A673 (cell line): Measurements from ENCODE around the gene GTF3C5. TPM values are rescaled to one million over a fixed set of nuclear protein-coding genes. Genes with fewer than 3 reads are reported as not detected.

Source experiments
- BruUV-seq: library from RNA; stranded (reverse); fragments of 400-500 nt; replicated peaks from 2 replicates; lab custom pipeline; 2021; lab: Mats Ljungman, UMichigan
- CTCF ChIA-PET: fragments of 300-600 bp; sonication (Branson Sonifier 250); formaldehyde crosslinking; loops from one replicate; lab custom pipeline; 2022; ENCODE audit warnings: antibody characterized with exemption; lab: Charles Lee
- POLR2A ChIA-PET: fragments of 300-600 bp; sonication (Branson Sonifier 250); formaldehyde crosslinking; loops from one replicate; lab custom pipeline; 2022; ENCODE audit warnings: antibody characterized with exemption; ENCODE audit not compliant: low non-redundant PET; lab: Charles Lee
- DNase-seq: peaks from one replicate; pipeline ENCODE4 v3.0.0-alpha.2; 2015; ENCODE audit warnings: low spot score
- H3K27ac ChIP-seq: fragments of 200-600 bp; sonication (generic); 2 replicates; pipeline ENCODE4 v1.5.1; 2016; ENCODE audit warnings: mixed run types, low read depth, mild to moderate bottlenecking, mixed read lengths, antibody characterized with exemption, low read length; ENCODE audit not compliant: poor library complexity, severe bottlenecking
- H3K27me3 ChIP-seq: fragments of 200-600 bp; sonication (generic); replicated peaks from 2 replicates; pipeline ENCODE4 v1.6.1; 2017; ENCODE audit warnings: mixed run types, low read depth, mild to moderate bottlenecking, mixed read lengths, antibody characterized with exemption, low read length; ENCODE audit not compliant: insufficient read depth, poor library complexity
- H3K36me3 ChIP-seq: fragments of 200-600 bp; sonication (generic); 2 replicates; pipeline ENCODE4 v1.6.1; 2016; ENCODE audit warnings: mixed run types, mild to moderate bottlenecking, mixed read lengths, antibody characterized with exemption, low read length; ENCODE audit not compliant: insufficient read depth, poor library complexity, severe bottlenecking
- H3K4me1 ChIP-seq: fragments of 200-600 bp; sonication (generic); 2 replicates; pipeline ENCODE4 v1.6.1; 2017; ENCODE audit warnings: mixed run types, mild to moderate bottlenecking, mixed read lengths, antibody characterized with exemption, low read length; ENCODE audit not compliant: insufficient read depth, poor library complexity, severe bottlenecking
- H3K4me3 ChIP-seq: fragments of 200-600 bp; sonication (generic); 2 replicates; pipeline ENCODE4 v1.5.1; 2016; ENCODE audit warnings: low read depth, mixed run types, mild to moderate bottlenecking, mixed read lengths, low read length; ENCODE audit not compliant: poor library complexity, severe bottlenecking
- H3K9me3 ChIP-seq: fragments of 200-600 bp; sonication (generic); 2 replicates; pipeline ENCODE4 v1.6.1; 2016; ENCODE audit warnings: mixed run types, low read depth, mild to moderate bottlenecking, mixed read lengths, antibody characterized with exemption, low read length; ENCODE audit not compliant: poor library complexity, severe bottlenecking
- CTCF ChIP-seq: fragments of 300-800, 200-600 bp; sonication (generic); conservative IDR thresholded peaks from 2 replicates; pipeline ENCODE4 v1.5.1; 2017; ENCODE audit warnings: low read depth, mild to moderate bottlenecking, antibody characterized with exemption, low read length, moderate library complexity, mixed read lengths
- EZH2 ChIP-seq: fragments of 200-600 bp; sonication (generic); IDR thresholded peaks from 2 replicates; pipeline ENCODE4 v1.6.1; 2017; ENCODE audit warnings: borderline replicate concordance, low read depth, mild to moderate bottlenecking, mixed read lengths, antibody characterized with exemption, low read length; ENCODE audit not compliant: poor library complexity, severe bottlenecking
- intact Hi-C: fragments of 100-400 bp; cut with micrococcal nuclease; formaldehyde crosslinking; loops from one replicate; pipeline ENCODE4 v1.10.0; 2022; ENCODE audit not compliant: unreplicated experiment
- total RNA-seq: library from RNA; stranded (reverse); gene quantifications from 2 replicates; pipeline ENCODE4 v1.2.3, GENCODE V29; 2021

GTF3C5 gene
- total RNA-seq, 1 experiment from 2014 or later = 99.9 TPM

- Histone ChIP-seq H3K27ac (no peak overlapping the region), H3K4me1 (no peaks in the 10 kb centered on the region), H3K4me3 (no peak overlapping the region), H3K27me3 (no peaks in the 10 kb centered on the region), H3K9me3 (peaks cover 7% of the 10 kb centered on the region), H3K36me3 (peaks cover 81% of the 10 kb centered on the region)
- intact Hi-C loops = loop anchor here (1.0 kb wide), 1 partner anchor 45 kb away; no protein-coding TSS in a partner anchor
- no TSS peak for BruUV-seq
- no peak for DNase-seq
- ChIA-PET CTCF (interaction anchor here (1.7 kb wide), 1 partner anchor 42 kb away, joined by 3 read pairs; no protein-coding TSS in a partner anchor), POLR2A (no interaction called here)
- no peak for TF ChIP-seq CTCF
- TF ChIP-seq EZH2 = no peak
These were observed 71.6 kb downstream of the GTF3C5 start for GRCh38 chr9:133102190-133103021.

- no peak overlapping the region for H3K27ac ChIP-seq
- intact Hi-C loops = loop anchor here (1.0 kb wide), 1 partner anchor 44 kb away; no protein-coding TSS in a partner anchor
- CTCF ChIA-PET = interaction anchor here (1.0 kb wide), 1 partner anchor 41 kb away, joined by 5 read pairs; no protein-coding TSS in a partner anchor
- H3K4me1 ChIP-seq = no peaks in the 10 kb centered on the region
- no TSS peak for BruUV-seq
- H3K27me3 ChIP-seq = no peaks in the 10 kb centered on the region
- no peak overlapping the region for H3K4me3 ChIP-seq
- peak; percentile 26 for DNase-seq
- no peaks in the 10 kb centered on the region for H3K9me3 ChIP-seq
- peaks cover 81% of the 10 kb centered on the region for H3K36me3 ChIP-seq
- TF ChIP-seq CTCF (peak; percentile 88), EZH2 (no peak)
- POLR2A ChIA-PET = no interaction called here
These were observed 72.6 kb downstream of the GTF3C5 start for GRCh38 chr9:133103183-133103986.

GRCh38 chr9:133103987-133104505, 73.2 kb downstream of the GTF3C5 start:
- no peak overlapping the region for H3K27ac ChIP-seq
- no peaks in the 10 kb centered on the region for H3K9me3 ChIP-seq
- no peak for TF ChIP-seq EZH2
- TF ChIP-seq CTCF = no peak
- DNase-seq = no peak
- POLR2A ChIA-PET = no interaction called here
- no peaks in the 10 kb centered on the region for H3K27me3 ChIP-seq
- BruUV-seq = no TSS peak
- H3K36me3 ChIP-seq = peaks cover 80% of the 10 kb centered on the region
- H3K4me1 ChIP-seq = no peaks in the 10 kb centered on the region
- CTCF ChIA-PET = interaction anchor here (1.0 kb wide), 1 partner anchor 40 kb away, joined by 5 read pairs; no protein-coding TSS in a partner anchor
- intact Hi-C loops = loop anchor here (1.0 kb wide), 1 partner anchor 43 kb away; no protein-coding TSS in a partner anchor
- H3K4me3 ChIP-seq = no peak overlapping the region
